HG02938 (cell line): ENCODE data around the gene CD1B.
"Not testable (repeated sequence)": the region's sequence is repeated elsewhere in the genome, so short reads cannot be mapped to it uniquely, and the experiment has no call there.

ENCODE experiments used
- ATAC-seq: cut with Tn5 transposase; IDR thresholded peaks from one replicate; pipeline ENCODE4 v1.9.1; 2021; ENCODE audit warnings: mild to moderate bottlenecking, moderate library complexity; ENCODE audit not compliant: unreplicated experiment

The CD1B gene

DNA sequence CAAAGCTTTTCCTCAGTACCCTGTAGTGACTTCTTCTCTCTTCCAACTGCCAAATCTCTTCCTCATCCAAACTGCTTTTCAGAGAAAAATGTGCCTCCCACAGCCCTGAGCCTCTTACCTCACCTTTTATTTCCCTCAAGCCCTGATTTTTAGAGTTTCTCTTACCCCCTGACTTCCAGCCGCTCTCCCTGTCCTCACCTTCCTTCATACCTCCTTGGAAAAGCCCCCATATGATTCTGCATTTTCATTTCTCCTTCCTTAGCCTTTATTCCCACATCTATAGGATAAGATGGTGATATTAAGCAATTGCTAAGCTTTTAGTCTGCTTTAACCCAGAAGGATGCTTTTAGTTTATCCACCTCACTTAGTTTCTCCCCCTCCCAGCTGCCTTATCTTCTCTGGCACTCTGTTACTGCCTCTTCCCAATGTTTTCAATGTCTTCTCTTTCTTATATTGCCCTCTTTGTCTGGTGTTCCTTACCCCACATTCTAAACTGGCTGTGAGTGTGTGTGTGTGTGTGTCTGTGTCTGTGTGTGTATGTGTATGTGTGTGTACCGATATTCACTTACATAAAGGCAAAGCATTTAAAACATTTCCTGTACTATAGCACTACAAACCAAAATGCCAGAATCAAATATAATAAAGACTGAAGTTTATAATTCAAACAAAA, at the start of gene CD1B:
TSS of gene CD1B (minus strand) at position 51 of the 670 bp plus-strand sequence. CDS start 108 bp downstream, outside the sequence.
- ATAC-seq: no peak

DNA sequence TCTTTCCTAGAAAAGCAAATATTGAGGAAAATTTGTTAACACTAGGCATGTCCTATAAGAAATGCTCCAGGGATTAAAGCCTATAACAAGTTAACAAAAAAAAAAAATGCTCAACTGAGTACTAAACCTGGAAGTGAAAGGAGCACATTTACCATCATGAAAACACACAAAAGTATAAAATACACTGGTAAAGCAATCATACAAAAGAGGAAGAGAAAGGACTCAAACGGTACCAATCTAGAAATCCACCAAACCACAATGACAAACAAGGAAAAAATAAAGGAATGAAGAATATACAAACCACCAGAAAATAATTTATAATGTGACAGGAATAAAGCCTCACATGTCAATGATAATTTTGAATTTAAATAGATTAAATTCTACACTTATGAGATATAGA, 43.5 kb upstream of the CD1B start:
- no peak for ATAC-seq

DNA sequence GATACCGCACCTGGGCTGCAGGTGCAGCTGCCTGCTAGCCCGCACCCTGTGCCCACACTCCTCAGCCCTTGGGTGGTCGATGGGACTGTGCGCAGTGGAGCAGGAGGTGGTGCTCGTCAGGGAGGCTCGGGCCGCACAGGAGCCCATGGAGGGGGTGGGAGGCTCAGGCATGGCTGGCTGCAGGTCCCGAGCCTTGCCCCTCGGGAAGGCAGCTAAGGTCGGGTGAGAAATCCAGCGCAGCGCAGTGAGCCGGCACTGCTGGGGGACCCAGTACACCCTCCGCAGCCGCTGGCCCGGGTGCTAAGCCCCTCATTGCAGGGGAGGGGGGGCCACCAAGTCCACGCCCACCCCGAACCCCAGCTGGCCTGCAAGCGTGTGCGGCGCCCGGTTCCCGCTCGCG, 42.8 kb upstream of the CD1B start:
- not testable (repeated sequence) for ATAC-seq

DNA sequence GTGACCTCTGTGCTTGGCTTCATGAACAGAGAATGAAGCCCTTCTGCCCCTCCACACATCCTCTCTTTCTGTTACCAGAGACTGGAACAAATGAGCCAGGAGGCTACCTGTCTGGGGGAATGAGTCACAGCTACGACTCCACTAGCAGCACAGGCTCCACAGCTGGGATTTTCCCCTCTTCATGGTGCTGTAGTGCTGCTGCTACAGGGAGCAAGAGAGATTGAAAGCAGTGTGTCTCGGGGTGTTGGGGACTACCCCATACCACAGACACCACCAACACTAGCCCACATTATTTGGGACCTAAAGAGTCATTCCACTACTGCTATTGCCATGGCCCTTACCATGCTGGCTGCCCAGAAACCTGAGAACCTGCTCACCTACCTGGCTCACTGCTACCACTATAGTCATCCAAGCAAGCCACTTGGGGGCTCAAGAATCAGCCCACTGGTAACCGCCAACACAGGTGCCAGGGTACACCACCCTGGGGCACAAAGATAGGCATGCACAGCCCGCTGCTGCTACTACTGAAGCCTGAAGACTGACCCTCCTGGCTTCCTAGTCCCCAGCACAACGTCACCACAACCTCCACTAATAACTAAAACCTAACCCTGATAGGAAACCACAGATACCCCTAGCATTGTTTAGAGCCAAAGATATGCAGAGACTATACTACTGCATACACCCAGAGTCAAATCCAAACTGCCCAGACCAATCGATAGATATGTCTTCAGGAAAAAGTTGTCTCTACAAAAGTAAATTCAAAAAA, 40.0 kb upstream of the CD1B start:
- ATAC-seq: peak; percentile 97

DNA sequence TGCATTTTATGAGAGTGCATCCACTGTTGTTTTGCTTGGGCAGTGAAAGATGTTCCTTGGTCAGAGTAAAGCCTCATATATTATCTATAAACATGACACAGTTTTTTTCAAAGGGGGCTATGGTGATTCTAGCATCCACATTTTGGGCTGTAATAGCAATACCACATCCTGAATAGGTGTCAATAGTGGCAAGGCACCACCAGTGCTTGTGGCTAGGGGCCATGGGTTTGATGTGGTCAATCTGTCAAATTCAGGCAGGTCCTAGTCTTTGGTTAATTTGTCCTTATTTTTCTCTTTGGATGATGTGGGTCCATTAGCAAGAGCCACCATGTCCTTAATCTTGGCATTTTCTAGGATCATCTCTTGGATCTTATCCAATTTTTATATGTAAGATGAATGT, 35.5 kb upstream of the CD1B start:
- no peak for ATAC-seq

DNA sequence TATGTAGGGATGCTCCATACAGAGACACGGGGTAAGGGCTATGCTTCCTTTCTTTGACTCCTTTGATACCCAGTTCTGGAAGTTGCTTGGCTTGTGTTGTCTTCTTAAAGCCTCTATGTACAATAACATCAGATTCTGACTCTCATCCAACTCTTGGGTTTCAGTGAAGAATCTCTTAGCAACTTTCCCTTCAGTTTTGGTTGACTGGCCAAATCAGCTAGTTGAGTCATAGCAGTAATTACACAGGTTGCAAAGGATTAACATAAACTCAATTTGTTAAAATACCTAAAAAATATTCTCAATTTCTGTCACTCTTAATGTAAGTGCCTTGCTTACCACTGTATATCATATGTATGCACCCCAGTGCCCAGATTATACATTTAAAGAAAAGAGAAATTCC, 31.6 kb upstream of the CD1B start:
- ATAC-seq: no peak

DNA sequence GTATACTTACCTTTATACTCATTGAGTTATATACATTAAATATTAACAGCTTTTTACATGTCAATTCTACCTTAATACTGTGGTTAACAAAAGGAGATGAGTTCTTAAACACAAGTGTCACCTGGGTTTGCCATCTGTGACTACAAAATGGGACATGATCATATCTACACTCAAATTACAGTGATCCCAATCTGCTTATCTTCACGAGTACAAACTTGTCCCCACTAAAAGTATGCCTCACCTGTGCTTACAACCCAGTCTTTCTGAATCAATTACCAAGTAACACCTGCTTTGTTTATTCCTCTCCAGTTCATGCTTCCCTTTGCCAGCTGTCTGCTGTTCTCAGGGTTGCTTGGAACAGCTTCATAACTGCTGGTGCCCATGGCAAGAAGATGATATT, 31.2 kb upstream of the CD1B start:
- no peak for ATAC-seq

DNA sequence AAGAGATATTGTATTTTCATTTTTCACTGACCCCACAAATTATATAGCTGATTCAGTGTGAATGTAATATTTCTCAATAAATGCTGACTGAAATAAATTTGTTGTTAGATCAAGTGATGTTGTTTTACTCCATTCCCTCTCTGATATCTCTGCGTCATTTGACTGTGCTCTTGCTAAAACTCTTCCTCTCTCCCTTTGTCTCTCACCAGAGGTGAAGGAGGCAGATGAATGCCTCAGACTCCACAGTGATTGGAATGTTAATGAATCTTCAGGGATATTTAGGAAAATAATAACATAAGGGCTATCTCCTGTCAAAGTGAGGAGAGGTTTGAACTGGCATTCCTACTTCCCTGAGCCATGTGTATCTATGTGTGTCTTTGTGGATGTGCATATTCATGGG, 26.1 kb upstream of the CD1B start:
- ATAC-seq: no peak

DNA sequence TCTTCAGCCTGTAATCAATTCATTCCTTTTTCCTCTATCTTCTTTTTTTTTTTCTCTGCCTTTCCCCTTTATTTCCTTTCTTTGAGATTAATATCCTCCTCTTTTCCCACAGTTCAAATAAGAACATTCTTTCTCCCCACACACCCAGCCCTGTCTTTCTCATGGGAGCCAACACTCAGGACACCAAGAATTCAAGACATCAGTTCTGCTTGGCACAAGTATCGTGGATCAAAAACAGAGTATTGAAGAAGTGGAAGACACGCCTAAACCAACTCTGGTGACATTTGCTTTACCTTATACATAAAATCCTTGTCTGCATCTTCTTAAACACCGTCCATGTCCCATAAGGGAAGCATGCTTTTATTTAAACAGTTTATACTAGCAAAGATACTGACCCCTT, 25.3 kb upstream of the CD1B start:
- ATAC-seq: no peak

DNA sequence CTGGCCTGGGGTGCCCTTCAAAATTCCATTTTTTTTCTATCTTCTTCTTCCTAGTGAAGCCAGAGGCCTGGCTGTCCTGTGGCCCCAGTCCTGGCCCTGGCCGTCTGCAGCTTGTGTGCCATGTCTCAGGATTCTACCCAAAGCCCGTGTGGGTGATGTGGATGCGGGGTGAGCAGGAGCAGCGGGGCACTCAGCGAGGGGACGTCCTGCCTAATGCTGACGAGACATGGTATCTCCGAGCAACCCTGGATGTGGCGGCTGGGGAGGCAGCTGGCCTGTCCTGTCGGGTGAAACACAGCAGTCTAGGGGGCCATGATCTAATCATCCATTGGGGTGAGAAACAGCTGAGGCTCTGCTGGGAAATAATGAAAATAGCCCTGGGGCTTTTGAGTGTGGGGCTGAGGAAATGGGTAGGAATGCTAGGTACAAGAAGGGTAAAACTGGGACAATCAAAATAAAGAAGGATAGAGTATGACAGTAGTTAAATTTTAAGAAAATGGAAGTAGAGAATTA, 24.5 kb upstream of the CD1B start:
- ATAC-seq: no peak

DNA sequence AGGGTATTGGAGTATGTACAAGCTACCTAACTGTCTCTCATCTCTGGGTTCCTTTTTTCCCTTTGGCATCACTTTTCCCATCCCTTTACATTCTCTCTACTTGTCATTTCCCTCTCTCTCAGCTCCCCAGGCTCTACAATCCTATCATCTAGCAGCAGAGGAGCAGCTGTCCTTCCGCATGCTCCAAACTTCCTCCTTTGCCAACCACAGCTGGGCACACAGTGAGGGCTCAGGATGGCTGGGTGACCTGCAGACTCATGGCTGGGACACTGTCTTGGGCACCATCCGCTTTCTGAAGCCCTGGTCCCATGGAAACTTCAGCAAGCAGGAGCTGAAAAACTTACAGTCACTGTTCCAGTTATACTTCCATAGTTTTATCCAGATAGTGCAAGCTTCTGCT, 22.9 kb upstream of the CD1B start:
- ATAC-seq: no peak

DNA sequence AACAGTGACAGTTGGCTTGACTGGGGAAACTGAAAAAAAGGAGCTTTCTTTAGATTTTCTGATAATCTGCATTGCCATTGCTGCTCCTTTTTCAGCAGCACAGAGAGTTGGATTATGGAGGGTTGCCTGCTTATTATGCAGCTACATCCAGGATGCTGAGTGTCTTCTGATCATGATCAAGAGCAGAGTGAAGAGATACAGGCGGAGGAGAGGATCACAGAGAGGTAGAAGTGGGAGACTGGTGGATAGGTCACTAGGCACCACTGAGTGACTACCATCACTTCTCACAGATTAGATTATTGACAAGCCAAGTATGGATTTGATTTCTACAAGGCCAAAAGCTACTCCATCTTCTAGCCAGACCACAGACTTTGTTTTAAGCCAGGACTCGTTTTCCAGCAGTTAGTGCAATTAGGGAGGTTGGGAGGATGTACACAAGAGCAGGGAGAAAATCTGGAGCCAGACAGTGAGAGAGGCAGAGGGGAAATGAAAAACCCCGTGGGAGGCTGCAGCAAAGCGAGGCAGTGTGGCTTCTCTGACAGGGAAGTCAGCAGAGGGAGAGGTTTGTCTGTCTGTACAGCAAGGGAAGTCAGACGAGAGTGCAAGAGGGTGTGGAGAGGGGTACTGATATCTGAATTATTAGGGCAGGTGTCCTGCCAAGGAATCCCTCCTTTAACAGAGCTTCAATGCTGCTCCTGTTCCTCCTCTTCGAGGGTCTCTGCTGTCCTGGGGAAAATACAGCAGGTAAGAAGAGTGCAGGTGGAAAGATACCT, 22.2 kb upstream of the CD1B start, which contains the start of gene CD1E:
TSS of gene CD1E (plus strand) at position 592 of the 773 bp plus-strand sequence. CDS start at position 687, 95 bp downstream.
- no peak for ATAC-seq

DNA sequence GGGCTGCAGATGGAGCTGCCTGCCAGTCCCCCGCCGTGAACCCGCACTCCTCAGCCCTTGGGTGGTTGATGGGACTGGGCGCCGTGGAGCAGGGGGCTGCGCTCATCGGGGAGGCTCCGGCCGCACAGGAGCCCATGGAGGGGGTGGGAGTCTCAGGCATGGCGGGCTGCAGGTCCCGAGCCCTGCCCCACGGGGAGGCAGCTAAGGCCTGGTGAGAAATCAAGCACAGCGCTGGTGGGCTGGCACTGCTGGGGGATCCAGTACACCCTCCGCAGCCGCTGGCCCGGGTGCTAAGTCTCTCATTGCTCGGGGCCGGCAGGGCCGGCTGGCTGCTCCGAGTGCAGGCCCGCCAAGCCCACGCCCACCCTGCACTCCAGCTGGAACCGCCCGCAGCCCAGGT, 17.6 kb upstream of the CD1B start:
- ATAC-seq: not testable (repeated sequence)

DNA sequence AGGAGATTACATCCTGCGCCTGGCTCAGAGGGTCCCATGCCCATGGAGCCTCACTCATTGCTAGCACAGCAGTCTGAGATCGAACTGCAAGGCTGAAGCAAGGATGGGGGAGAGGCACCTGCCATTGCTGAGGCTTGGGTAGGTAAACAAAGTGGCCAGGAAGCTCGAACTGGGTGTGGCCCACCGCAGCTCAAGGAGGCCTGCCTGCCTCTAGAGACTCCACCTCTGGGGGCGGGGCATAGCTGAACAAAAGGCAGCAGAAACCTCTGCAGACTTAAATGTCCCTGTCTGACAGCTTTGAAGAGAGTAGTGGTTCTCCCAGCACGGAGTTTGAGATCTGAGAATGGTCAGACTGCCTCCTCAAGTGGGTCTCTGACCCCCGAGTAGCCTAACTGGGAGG, 5.1 kb upstream of the CD1B start:
- ATAC-seq: not testable (repeated sequence)

DNA sequence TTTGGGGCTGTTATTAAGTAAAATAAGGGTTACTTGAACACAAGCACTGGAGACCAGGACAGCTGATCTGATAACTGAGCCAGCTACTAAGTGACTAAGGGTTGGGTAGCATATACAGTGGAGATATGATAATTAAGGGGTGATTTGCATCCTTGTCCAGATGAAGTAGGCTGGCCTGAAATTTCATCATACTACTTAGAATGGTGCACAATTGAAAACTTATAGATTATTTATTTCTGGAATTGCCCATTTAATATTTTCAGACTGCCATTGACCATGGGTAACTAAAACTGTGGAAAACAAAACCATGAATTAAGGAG, 3.8 kb upstream of the CD1B start:
- no peak for ATAC-seq

DNA sequence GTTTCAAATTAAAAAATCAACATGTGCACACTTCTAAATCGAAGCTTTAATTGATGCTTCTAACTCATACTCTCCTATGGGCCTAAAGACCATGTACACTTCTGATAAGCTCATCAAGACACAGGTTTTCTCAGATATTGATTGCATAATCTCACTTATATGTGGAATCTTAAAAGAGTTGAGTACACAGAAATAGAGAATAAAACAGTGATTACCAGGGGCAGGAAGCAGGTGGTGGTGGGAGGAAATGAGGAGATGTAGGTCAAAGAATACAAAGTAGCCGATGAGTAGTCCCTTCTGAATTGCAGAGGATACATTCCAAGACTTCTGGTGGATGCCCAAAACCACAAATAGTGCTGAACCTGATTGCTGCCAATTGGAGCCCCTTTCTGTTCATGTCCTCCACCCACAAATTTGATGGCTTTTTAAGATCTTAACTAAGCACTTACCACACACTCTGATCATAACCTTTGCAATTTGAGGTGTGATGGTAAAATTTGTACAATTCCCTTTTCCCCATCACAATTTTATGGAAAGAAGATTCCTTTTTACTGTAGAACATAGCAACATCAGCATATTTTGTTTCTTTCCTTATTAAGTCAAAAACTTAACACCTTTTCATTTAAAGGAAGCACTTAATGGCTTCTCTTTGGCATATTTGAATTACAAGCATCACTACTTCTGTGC, 3.3 kb upstream of the CD1B start:
- no peak for ATAC-seq

DNA sequence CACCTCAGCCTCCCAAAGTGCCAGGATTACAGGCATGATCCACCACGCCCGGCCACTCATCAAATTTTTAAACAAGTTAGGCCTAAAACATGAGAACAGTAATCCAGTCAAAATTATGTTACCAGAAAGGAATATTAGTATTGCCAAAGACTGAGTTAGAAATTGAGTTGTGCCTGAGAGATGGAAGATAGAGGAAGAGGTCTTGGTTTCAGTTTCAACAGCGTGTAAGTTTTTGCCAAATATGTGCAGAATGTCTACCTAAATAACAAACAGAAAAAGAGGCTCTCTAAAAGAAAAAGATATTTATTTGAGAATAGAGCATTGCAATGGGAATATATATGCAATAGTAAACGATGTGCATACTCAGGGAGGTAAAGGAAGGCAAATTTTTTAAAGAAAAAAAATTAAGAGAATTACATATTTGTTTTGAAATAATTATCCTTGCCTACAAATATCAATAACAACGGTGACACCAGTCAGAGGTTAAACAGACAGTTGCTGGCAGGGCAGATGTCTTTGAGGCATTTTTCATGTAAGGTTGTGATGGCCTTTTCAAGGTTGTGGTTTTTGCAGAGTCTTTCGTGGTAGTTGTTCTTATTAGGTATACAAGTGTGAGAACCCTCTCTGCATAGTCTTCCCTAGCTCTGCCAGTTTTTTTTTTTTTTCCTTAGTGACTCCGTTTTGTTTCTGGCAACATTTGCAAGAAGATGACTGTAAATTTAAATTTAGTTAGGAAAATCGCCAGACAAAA, 2.2 kb upstream of the CD1B start:
- ATAC-seq: no peak

DNA sequence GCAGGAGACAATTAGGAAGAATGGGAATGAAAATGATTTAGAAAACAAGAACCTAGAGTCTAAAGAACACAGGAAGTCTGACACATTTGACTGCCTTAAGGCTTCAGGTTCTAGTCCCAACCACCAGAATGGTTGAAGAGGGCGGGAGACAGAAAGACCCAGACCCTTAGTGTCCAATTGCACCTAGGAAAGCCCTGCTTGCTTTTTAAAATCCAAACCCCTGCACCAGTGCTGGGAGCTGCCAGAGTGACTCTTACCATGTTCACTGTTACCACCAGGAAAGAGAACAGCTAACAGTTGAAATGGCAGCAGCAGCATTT, 265 bp downstream of the CD1B start:
- ATAC-seq: no peak

DNA sequence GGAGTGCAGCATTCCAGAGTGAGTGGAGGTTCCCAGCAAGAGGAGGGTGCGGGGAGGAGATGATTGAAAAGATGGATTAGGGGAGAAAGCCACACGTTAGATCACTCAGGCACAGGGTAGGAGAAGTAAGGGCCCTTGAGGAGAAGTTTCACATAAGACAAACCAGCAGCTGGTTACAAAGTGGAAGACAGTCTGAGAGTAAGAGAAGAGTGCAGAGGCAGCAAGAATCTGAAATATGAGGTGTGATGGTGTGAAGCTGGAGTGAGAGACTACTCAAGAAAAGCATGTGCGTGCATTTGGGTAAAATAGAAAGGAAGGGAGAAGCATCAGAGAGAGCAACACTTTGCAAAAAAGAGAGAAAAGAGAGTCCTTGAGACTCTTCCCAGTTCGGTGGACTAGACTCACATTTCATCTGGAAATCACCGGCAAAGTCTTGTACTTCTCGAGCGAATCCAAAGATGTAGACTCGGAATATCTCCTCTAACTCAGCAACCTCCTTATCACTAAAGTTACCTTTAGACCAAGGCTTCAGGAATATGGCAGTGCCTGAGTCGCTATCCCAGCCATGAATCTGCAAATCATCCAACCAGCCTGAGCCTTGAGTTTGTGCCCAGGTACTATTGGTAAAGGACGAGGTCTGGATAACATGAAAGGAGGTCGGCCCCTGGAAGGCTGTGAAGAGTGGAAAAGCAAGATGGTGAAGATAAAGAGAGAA, 783 bp downstream of the CD1B start:
- ATAC-seq: no peak

DNA sequence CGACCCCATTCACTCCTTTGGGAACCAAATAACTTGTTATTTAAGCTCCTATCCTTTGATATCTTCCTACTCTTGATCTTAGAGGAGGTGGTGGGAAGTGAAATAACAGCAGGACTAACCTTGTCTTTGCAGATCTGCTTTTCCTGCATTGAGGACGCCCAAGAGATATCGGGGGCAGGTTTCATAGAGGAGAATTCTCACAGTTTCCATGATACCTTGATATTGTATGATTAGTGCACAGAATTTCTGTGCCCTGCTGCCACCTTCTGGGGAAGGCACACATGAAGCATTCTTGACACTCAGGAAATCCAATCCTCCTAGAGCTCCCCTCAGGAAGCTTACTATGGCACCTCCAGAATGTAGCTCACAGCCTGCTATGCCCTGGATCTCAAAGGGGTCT, 1.6 kb downstream of the CD1B start:
- ATAC-seq: no peak
